GM23338 (cell line): Measurements from ENCODE around the gene HIBADH. TPM values are rescaled to one million over a fixed set of nuclear protein-coding genes. Genes with fewer than 3 reads are reported as not detected.

Experiments used
- CREB1 ChIP-seq: fragments of 250-450 bp; sonication (Bioruptor Pico); IDR thresholded peaks from 2 replicates; pipeline ENCODE4 v1.5.0; 2020; ENCODE audit warnings: low read depth, mild to moderate bottlenecking, moderate library complexity
- CTCF ChIP-seq, 2 experiments: fragments of 200-600 bp in 1 of 2; sonication (generic) in 1 of 2; conservative IDR thresholded peaks; 2 replicates each; pipeline versions ENCODE4 v1.5.1 to v1.6.1; 2016 to 2017; ENCODE audit warnings: antibody characterized with exemption in 2 of 2, low read depth in 2 of 2, mild to moderate bottlenecking in 2 of 2, moderate library complexity in 1 of 2
- EZH2 ChIP-seq: fragments of 200-600 bp; sonication (generic); IDR thresholded peaks from one replicate; pipeline ENCODE4 v1.8.0; 2017; ENCODE audit warnings: antibody characterized with exemption, mild to moderate bottlenecking, low read depth; ENCODE audit not compliant: unreplicated experiment
- JUNB ChIP-seq: IDR thresholded peaks from one replicate; pipeline ENCODE4 v1.6.1; 2016; ENCODE audit warnings: antibody characterized with exemption; ENCODE audit not compliant: unreplicated experiment
- POLR2AphosphoS5 ChIP-seq: IDR thresholded peaks from 2 replicates; pipeline ENCODE4 v1.6.1; 2016; ENCODE audit warnings: antibody characterized with exemption, low read depth
- REST ChIP-seq: IDR thresholded peaks from one replicate; pipeline ENCODE4 v1.6.1; 2018; ENCODE audit warnings: antibody characterized with exemption; ENCODE audit not compliant: unreplicated experiment
- STAT1 ChIP-seq: IDR thresholded peaks from one replicate; pipeline ENCODE4 v1.6.1; 2016; ENCODE audit warnings: antibody characterized with exemption; ENCODE audit not compliant: unreplicated experiment
- ZNF114 ChIP-seq: fragments of 250-450 bp; sonication (Bioruptor Pico); IDR thresholded peaks from 2 replicates; pipeline ENCODE4 v1.5.0; 2020; ENCODE audit warnings: mild to moderate bottlenecking, moderate library complexity
- ZNF462 ChIP-seq: fragments of 250-450 bp; sonication (Bioruptor Pico); IDR thresholded peaks from 2 replicates; pipeline ENCODE4 v1.5.0; 2020; ENCODE audit warnings: mild to moderate bottlenecking, moderate library complexity
- polyA plus RNA-seq: library from polyadenylated mRNA; unstranded; fragments of >200 nt; fragmentation: Nextera tagmentation; extraction: Ambion mirVana; gene quantifications from 2 replicates; pipeline ENCODE4 v1.2.1, GENCODE V29; 2016
- total RNA-seq: library from RNA; depleted of rRNA; stranded (reverse); fragments of >200 nt; shearing (Covaris generic); gene quantifications from 2 replicates; pipeline ENCODE4 v1.2.3, GENCODE V29; 2014

HIBADH gene
- total and polyA plus RNA-seq, 2 experiments from 2014 or later: 31.3 to 57.0 TPM

- TF ChIP-seq ZNF462 (CRISPR knock-in tag): no peak
- TF ChIP-seq REST: no peak
- no peak for TF ChIP-seq ZNF114
- TF ChIP-seq CREB1: no peak
- no peak for TF ChIP-seq CTCF (conservative IDR thresholded peaks at IDR 0.05; ENCODE audit: low read depth in 2 of 2)
- no peak for TF ChIP-seq EZH2
- TF ChIP-seq POLR2AphosphoS5: no peak
- no peak for TF ChIP-seq JUNB
- TF ChIP-seq STAT1: no peak
Observed at GRCh38 chr7:27603813-27604212, 58.9 kb downstream of the HIBADH start (continued).
